ENCODE results near the gene LGMN. TPM values are rescaled to one million over a fixed set of nuclear protein-coding genes. Genes with fewer than 3 reads are reported as not detected.

The LGMN gene
- polyA plus RNA-seq, 1 donor (not counting 4 experiments of a cell fraction or from before 2014, with no cell fraction given): 61.0 TPM

DNA sequence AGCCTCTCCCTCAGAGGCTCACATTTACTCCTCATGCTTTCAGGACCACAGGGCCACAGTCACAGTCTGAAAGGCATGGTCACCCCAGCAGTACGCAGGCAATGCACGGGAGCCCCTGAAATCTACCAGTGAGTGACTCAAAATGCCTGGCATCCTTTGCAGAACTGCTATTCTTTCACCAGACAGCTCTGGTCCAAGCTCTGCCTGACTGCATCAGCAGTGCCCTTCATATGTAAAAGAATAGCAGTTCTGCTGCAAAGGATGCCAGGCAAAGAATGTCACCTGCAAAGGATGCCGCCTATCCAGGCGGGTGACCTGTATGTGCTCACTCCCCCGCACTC lies 38.5 kb downstream of the LGMN start:
- no peaks in the 10 kb centered on the region for H3K27me3 ChIP-seq (ENCODE audit: control insufficient read depth, extremely low read depth, insufficient read depth, low read length)
- no peaks in the 10 kb centered on the region for H3K9me3 ChIP-seq (ENCODE audit: control insufficient read depth, low read depth, low read length)
- H4K20me1 ChIP-seq (ENCODE audit: control insufficient read depth, extremely low read depth, insufficient read depth, low read length): no peaks in the 10 kb centered on the region
- H3K79me2 ChIP-seq (ENCODE audit: control insufficient read depth, insufficient read depth, low read length): no peaks in the 10 kb centered on the region
- H3K27ac ChIP-seq (ENCODE audit: control insufficient read depth, insufficient read depth, low read length): no peak overlapping the region
- FAIRE-seq: no peak
- no peak overlapping the region for H3K4me3 ChIP-seq (ENCODE audit: control insufficient read depth in 2 of 3, extremely low read depth in 1 of 3, insufficient read depth in 2 of 3, low read depth in 1 of 3, low read length in 3 of 3)
- H3K9me1 ChIP-seq (ENCODE audit: control insufficient read depth, extremely low read depth, insufficient read depth, low read length): no peaks in the 10 kb centered on the region
- peaks cover 0 to 4% of the 10 kb centered on the region in 2 experiments for H3K36me3 ChIP-seq (ENCODE audit: control insufficient read depth in 2 of 2, extremely low read depth in 1 of 2, insufficient read depth in 2 of 2, low read length in 2 of 2)
- no peak for DNase-seq (ENCODE audit: low read depth, low spot score)
- dilution Hi-C loops (cut with MboI; ENCODE audit: extremely low pct_ligation_motif_present, low sequenced_read_pairs): no loop called here
- H2AFZ ChIP-seq (ENCODE audit: control insufficient read depth, low read length): no peak overlapping the region
- H3K4me2 ChIP-seq (ENCODE audit: control insufficient read depth, extremely low read depth, insufficient read depth, low read depth, low read length): no peak overlapping the region
- H3K9ac ChIP-seq (ENCODE audit: control insufficient read depth, extremely low read depth, insufficient read depth, low read length): no peak overlapping the region
- no peak for TF ChIP-seq EZH2 (IDR thresholded peaks at IDR 0.05; ENCODE audit: low read length)
- TF ChIP-seq, protein P1, sequence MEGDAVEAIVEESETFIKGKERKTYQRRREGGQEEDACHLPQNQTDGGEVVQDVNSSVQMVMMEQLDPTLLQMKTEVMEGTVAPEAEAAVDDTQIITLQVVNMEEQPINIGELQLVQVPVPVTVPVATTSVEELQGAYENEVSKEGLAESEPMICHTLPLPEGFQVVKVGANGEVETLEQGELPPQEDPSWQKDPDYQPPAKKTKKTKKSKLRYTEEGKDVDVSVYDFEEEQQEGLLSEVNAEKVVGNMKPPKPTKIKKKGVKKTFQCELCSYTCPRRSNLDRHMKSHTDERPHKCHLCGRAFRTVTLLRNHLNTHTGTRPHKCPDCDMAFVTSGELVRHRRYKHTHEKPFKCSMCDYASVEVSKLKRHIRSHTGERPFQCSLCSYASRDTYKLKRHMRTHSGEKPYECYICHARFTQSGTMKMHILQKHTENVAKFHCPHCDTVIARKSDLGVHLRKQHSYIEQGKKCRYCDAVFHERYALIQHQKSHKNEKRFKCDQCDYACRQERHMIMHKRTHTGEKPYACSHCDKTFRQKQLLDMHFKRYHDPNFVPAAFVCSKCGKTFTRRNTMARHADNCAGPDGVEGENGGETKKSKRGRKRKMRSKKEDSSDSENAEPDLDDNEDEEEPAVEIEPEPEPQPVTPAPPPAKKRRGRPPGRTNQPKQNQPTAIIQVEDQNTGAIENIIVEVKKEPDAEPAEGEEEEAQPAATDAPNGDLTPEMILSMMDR (optimal IDR thresholded peaks at IDR 0.05 in 1 of 3, IDR thresholded peaks at IDR 0.05 in 1 of 3, conservative IDR thresholded peaks at IDR 0.05 in 1 of 3; ENCODE audit: extremely low read depth in 1 of 3, insufficient read depth in 2 of 3, low read length in 3 of 3): no peak
- H3K4me1 ChIP-seq (ENCODE audit: control insufficient read depth, extremely low read depth, insufficient read depth, low read length): peaks cover 6% of the 10 kb centered on the region

DNA sequence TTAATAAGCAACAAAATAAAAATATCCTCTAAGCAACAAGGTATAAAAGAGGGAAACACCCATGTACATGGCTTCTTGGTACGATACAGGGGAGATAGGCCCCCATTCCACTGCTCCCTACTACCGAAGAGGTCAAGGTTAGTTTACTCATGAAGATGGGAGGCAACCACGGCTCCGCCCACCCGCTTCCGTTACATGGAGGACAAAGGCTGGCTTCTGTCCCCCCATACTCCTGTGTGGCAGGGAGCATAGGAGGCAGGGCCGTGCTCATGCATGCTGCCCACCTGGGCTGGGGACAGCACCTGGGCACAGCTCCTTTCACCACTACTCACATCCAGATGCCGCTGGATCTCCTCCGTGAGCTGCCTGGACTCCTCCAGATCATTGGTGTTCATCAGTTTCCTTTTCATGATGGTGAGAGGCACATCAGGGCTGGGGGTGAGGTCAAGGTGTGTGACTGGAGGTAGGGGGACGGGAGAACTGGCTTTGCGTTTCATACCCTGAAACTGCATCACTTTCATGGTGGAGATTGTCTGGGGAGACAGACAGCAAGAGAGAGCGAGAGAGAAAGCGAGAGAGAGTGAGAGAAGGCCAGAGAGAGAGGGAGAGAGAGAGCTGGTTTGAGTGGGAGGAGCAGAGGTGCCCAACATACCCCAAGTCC lies 39.0 kb downstream of the LGMN start:
- Histone ChIP-seq H3K9me3 (ENCODE audit: control insufficient read depth, low read depth, low read length) (no peaks in the 10 kb centered on the region), H2AFZ (ENCODE audit: control insufficient read depth, low read length) (no peak overlapping the region), H3K36me3 (ENCODE audit: control insufficient read depth in 2 of 2, extremely low read depth in 1 of 2, insufficient read depth in 2 of 2, low read length in 2 of 2) (peaks cover 0 to 4% of the 10 kb centered on the region in 2 experiments), H3K79me2 (ENCODE audit: control insufficient read depth, insufficient read depth, low read length) (no peaks in the 10 kb centered on the region), H3K27me3 (ENCODE audit: control insufficient read depth, extremely low read depth, insufficient read depth, low read length) (no peaks in the 10 kb centered on the region), H3K4me2 (ENCODE audit: control insufficient read depth, extremely low read depth, insufficient read depth, low read depth, low read length) (no peak overlapping the region), H3K4me1 (ENCODE audit: control insufficient read depth, extremely low read depth, insufficient read depth, low read length) (peaks cover 6% of the 10 kb centered on the region), H3K9me1 (ENCODE audit: control insufficient read depth, extremely low read depth, insufficient read depth, low read length) (no peaks in the 10 kb centered on the region), H3K4me3 (ENCODE audit: control insufficient read depth in 2 of 3, extremely low read depth in 1 of 3, insufficient read depth in 2 of 3, low read depth in 1 of 3, low read length in 3 of 3) (no peak overlapping the region), H3K27ac (ENCODE audit: control insufficient read depth, insufficient read depth, low read length) (no peak overlapping the region), H3K9ac (ENCODE audit: control insufficient read depth, extremely low read depth, insufficient read depth, low read length) (no peak overlapping the region), H4K20me1 (ENCODE audit: control insufficient read depth, extremely low read depth, insufficient read depth, low read length) (no peaks in the 10 kb centered on the region)
- dilution Hi-C loops (cut with MboI; ENCODE audit: extremely low pct_ligation_motif_present, low sequenced_read_pairs): no loop called here
- FAIRE-seq (no peak), DNase-seq (ENCODE audit: low read depth, low spot score) (no peak)
- TF ChIP-seq EZH2 (IDR thresholded peaks at IDR 0.05; ENCODE audit: low read length): no peak
- TF ChIP-seq, protein P1 (optimal IDR thresholded peaks at IDR 0.05 in 1 of 3, IDR thresholded peaks at IDR 0.05 in 1 of 3, conservative IDR thresholded peaks at IDR 0.05 in 1 of 3; ENCODE audit: extremely low read depth in 1 of 3, insufficient read depth in 2 of 3, low read length in 3 of 3): no peak

All from keratinocyte (primary cell).